NCI-H446 treated with DMSO at 0.1 percent for 48 hours (cell line): ENCODE data around the gene CTTNBP2NL.
"Not testable (repeated sequence)": the region's sequence is repeated elsewhere in the genome, so short reads cannot be mapped to it uniquely, and the experiment has no call there.

Experiments used
- DNase-seq: peaks from one replicate; lab custom pipeline; 2025; lab: John Stamatoyannopoulos, UW

Gene CTTNBP2NL

GRCh38 chr1:112386731-112387346 is 9.2 kb upstream of the CTTNBP2NL start:
- no peak for DNase-seq

- no peak for DNase-seq
Measured at GRCh38 chr1:112387807-112388206, 8.2 kb upstream of the CTTNBP2NL start.

- DNase-seq, result no peak
Measured at GRCh38 chr1:112388436-112388835, 7.6 kb upstream of the CTTNBP2NL start.

GRCh38 chr1:112389689-112390088 is 6.3 kb upstream of the CTTNBP2NL start:
- no peak for DNase-seq

GRCh38 chr1:112390335-112390734 is 5.7 kb upstream of the CTTNBP2NL start:
- not testable (repeated sequence) for DNase-seq

- peak; percentile 84 for DNase-seq
Measured at GRCh38 chr1:112390775-112391602, 5.0 kb upstream of the CTTNBP2NL start.

GRCh38 chr1:112391603-112391940 is 4.4 kb upstream of the CTTNBP2NL start:
- DNase-seq, result no peak

GRCh38 chr1:112393631-112393974 is 2.4 kb upstream of the CTTNBP2NL start:
- DNase-seq, result no peak

- DNase-seq, result no peak
Measured at GRCh38 chr1:112394743-112395062, 1.3 kb upstream of the CTTNBP2NL start.

- DNase-seq, result no peak
Measured at GRCh38 chr1:112395256-112395820, 676 bp upstream of the CTTNBP2NL start.

GRCh38 chr1:112396653-112397471 is 848 bp downstream of the CTTNBP2NL start:
- no peak for DNase-seq

- no peak for DNase-seq
Measured at GRCh38 chr1:112397841-112398240, 1.8 kb downstream of the CTTNBP2NL start.

- DNase-seq, result no peak
Measured at GRCh38 chr1:112399456-112399855, 3.4 kb downstream of the CTTNBP2NL start.

GRCh38 chr1:112400706-112401105 is 4.7 kb downstream of the CTTNBP2NL start:
- not testable (repeated sequence) for DNase-seq

- DNase-seq, result no peak
Measured at GRCh38 chr1:112402682-112403643, 6.9 kb downstream of the CTTNBP2NL start.

- DNase-seq, result no peak
Measured at GRCh38 chr1:112406771-112407170, 10.8 kb downstream of the CTTNBP2NL start.

- DNase-seq, result no peak
Measured at GRCh38 chr1:112409414-112409813, 13.4 kb downstream of the CTTNBP2NL start.

- no peak for DNase-seq
Measured at GRCh38 chr1:112410673-112411072, 14.7 kb downstream of the CTTNBP2NL start.

GRCh38 chr1:112417271-112417670 is 21.3 kb downstream of the CTTNBP2NL start:
- DNase-seq, result no peak

GRCh38 chr1:112418099-112418892 is 22.3 kb downstream of the CTTNBP2NL start:
- peak; percentile 19 for DNase-seq

GRCh38 chr1:112423207-112423606 is 27.2 kb downstream of the CTTNBP2NL start:
- DNase-seq, result no peak
